HAP-1 (cell line): Measurements from ENCODE around the gene UBE2G2.
A peak's percentile ranks its signal among the peaks of the same experiment; 100 is the strongest.

Source experiments
- DNase-seq, 2 experiments: peaks; one replicate each; pipeline ENCODE4 v3.0.0-alpha.2; 2016 to 2020; ENCODE audit warnings: low spot score in 2 of 2
- H3K27me3 ChIP-seq: fragments of 250-450 bp; sonication (Bioruptor Pico); 2 replicates; pipeline ENCODE4 v1.5.1; 2020; ENCODE audit warnings: low read depth, mild to moderate bottlenecking, moderate library complexity
- H3K36me3 ChIP-seq: fragments of 250-450 bp; sonication (Bioruptor Pico); replicated peaks from 2 replicates; pipeline ENCODE4 v1.5.1; 2020; ENCODE audit warnings: mild to moderate bottlenecking
- H3K4me1 ChIP-seq: fragments of 250-450 bp; sonication (Bioruptor Pico); 2 replicates; pipeline ENCODE4 v1.5.1; 2020; ENCODE audit warnings: mild to moderate bottlenecking
- H3K4me3 ChIP-seq: fragments of 250-450 bp; sonication (Bioruptor Pico); 2 replicates; pipeline ENCODE4 v1.5.1; 2020; ENCODE audit warnings: mild to moderate bottlenecking, moderate library complexity
- H3K9me3 ChIP-seq: fragments of 250-450 bp; sonication (Bioruptor Pico); 2 replicates; pipeline ENCODE4 v1.5.1; 2020; ENCODE audit warnings: mild to moderate bottlenecking, moderate library complexity
- in situ Hi-C: fragments of 300-500 bp; cut with MboI; formaldehyde crosslinking; loops from 3 replicates; pipeline ENCODE4 v1.14.3; 2020; ENCODE audit warnings: low sequenced_read_pairs, inconsistent platforms, mixed read lengths

UBE2G2 gene

GRCh38 chr21:44831227-44831860 is 29.7 kb upstream of the UBE2G2 start:
- no peaks in the 10 kb centered on the region for H3K36me3 ChIP-seq
- no peak for DNase-seq
- H3K9me3 ChIP-seq = peaks cover 2% of the 10 kb centered on the region
- H3K4me1 ChIP-seq = no peaks in the 10 kb centered on the region
- in situ Hi-C loops = no loop called here
- H3K27me3 ChIP-seq = no peaks in the 10 kb centered on the region
- H3K4me3 ChIP-seq = no peak overlapping the region

GRCh38 chr21:44829507-44830092 is 28.0 kb upstream of the UBE2G2 start:
- Histone ChIP-seq H3K4me1 (no peaks in the 10 kb centered on the region), H3K36me3 (no peaks in the 10 kb centered on the region), H3K4me3 (no peak overlapping the region), H3K27me3 (no peaks in the 10 kb centered on the region), H3K9me3 (peaks cover 4% of the 10 kb centered on the region)
- in situ Hi-C loops = no loop called here
- no peak for DNase-seq

GRCh38 chr21:44828362-44829056 is 26.9 kb upstream of the UBE2G2 start:
- H3K4me1 ChIP-seq = no peaks in the 10 kb centered on the region
- no peak overlapping the region for H3K4me3 ChIP-seq
- DNase-seq = no peak
- in situ Hi-C loops = no loop called here
- H3K36me3 ChIP-seq = no peaks in the 10 kb centered on the region
- peaks cover 5% of the 10 kb centered on the region for H3K9me3 ChIP-seq
- no peaks in the 10 kb centered on the region for H3K27me3 ChIP-seq

- H3K27me3 ChIP-seq = no peaks in the 10 kb centered on the region
- in situ Hi-C loops = no loop called here
- H3K36me3 ChIP-seq = no peaks in the 10 kb centered on the region
- peaks cover 19% of the 10 kb centered on the region for H3K9me3 ChIP-seq
- no peaks in the 10 kb centered on the region for H3K4me1 ChIP-seq
- no peak for DNase-seq
- no peak overlapping the region for H3K4me3 ChIP-seq
These were observed 21.6 kb upstream of the UBE2G2 start for GRCh38 chr21:44823179-44823660.

- H3K4me3 ChIP-seq = no peak overlapping the region
- no peaks in the 10 kb centered on the region for H3K36me3 ChIP-seq
- no peak for DNase-seq
- H3K27me3 ChIP-seq = no peaks in the 10 kb centered on the region
- H3K9me3 ChIP-seq = peaks cover 19% of the 10 kb centered on the region
- in situ Hi-C loops = no loop called here
- no peaks in the 10 kb centered on the region for H3K4me1 ChIP-seq
These were observed 21.0 kb upstream of the UBE2G2 start for GRCh38 chr21:44822484-44823178.

- Histone ChIP-seq H3K4me1 (no peaks in the 10 kb centered on the region), H3K9me3 (peaks cover 17% of the 10 kb centered on the region), H3K4me3 (no peak overlapping the region), H3K36me3 (no peaks in the 10 kb centered on the region), H3K27me3 (no peaks in the 10 kb centered on the region)
- DNase-seq = no peak
- in situ Hi-C loops = no loop called here
These were observed 19.2 kb upstream of the UBE2G2 start for GRCh38 chr21:44820851-44821250.

GRCh38 chr21:44819283-44820243 is 17.9 kb upstream of the UBE2G2 start:
- no peaks in the 10 kb centered on the region for H3K36me3 ChIP-seq
- no peaks in the 10 kb centered on the region for H3K27me3 ChIP-seq
- H3K9me3 ChIP-seq = peaks cover 17% of the 10 kb centered on the region
- in situ Hi-C loops = no loop called here
- H3K4me3 ChIP-seq = no peak overlapping the region
- no peak for DNase-seq
- H3K4me1 ChIP-seq = no peaks in the 10 kb centered on the region

GRCh38 chr21:44818640-44819011 is 17.0 kb upstream of the UBE2G2 start:
- H3K27me3 ChIP-seq = no peaks in the 10 kb centered on the region
- in situ Hi-C loops = no loop called here
- H3K9me3 ChIP-seq = peaks cover 17% of the 10 kb centered on the region
- DNase-seq = no peak
- peak overlapping the region; percentile 42 for H3K4me3 ChIP-seq
- no peaks in the 10 kb centered on the region for H3K4me1 ChIP-seq
- H3K36me3 ChIP-seq = no peaks in the 10 kb centered on the region

- Histone ChIP-seq H3K4me3 (peak within 1 kb of the TSS; percentile 58), H3K27me3 (no peaks in the 10 kb centered on the region), H3K4me1 (no peaks in the 10 kb centered on the region), H3K36me3 (no peaks in the 10 kb centered on the region), H3K9me3 (peaks cover 12% of the 10 kb centered on the region)
- peak; percentile 69 to 78 for DNase-seq
- in situ Hi-C loops = no loop called here
These were observed 16.5 kb upstream of the UBE2G2 start, which contains the start of gene SUMO3 for GRCh38 chr21:44817914-44818639. TSS of gene SUMO3 (minus strand) at chr21:44818062. CDS start at chr21:44817968, 94 bp downstream.

GRCh38 chr21:44817506-44817880 is 15.9 kb upstream of the UBE2G2 start:
- no peaks in the 10 kb centered on the region for H3K27me3 ChIP-seq
- H3K36me3 ChIP-seq = no peaks in the 10 kb centered on the region; the same call in 1 of the 2 replicates
- peaks cover 8% of the 10 kb centered on the region; the same call in 1 of the 2 replicates for H3K9me3 ChIP-seq
- peak; percentile 60 to 93 for DNase-seq
- in situ Hi-C loops = no loop called here
- H3K4me1 ChIP-seq = no peaks in the 10 kb centered on the region
- H3K4me3 ChIP-seq = peak overlapping the region; percentile 58

GRCh38 chr21:44816761-44817505 is 15.3 kb upstream of the UBE2G2 start:
- no peaks in the 10 kb centered on the region for H3K4me1 ChIP-seq
- peak overlapping the region; percentile 58 for H3K4me3 ChIP-seq
- no peaks in the 10 kb centered on the region for H3K27me3 ChIP-seq
- in situ Hi-C loops = no loop called here
- peaks cover 6% of the 10 kb centered on the region; the same call in 1 of the 2 replicates for H3K9me3 ChIP-seq
- DNase-seq = no peak
- peaks cover 3% of the 10 kb centered on the region; the same call in 1 of the 2 replicates for H3K36me3 ChIP-seq
